Endothelial cell (in vitro differentiated cells): ENCODE results near the gene MAGED4B. TPM values are rescaled to one million over a fixed set of nuclear protein-coding genes. Genes with fewer than 3 reads are reported as not detected.
"Not testable (repeated sequence)": the region's sequence is repeated elsewhere in the genome, so short reads cannot be mapped to it uniquely, and the experiment has no call there.

Experiments
- DNase-seq: peaks from one replicate; pipeline ENCODE4 v3.0.0; 2021; ENCODE audit warnings: low spot score
- H3K27ac Mint-ChIP-seq: one replicate; pipeline ENCODE4 v1.8.0; 2021; ENCODE audit warnings: mixed read lengths, inconsistent platforms; ENCODE audit not compliant: unreplicated experiment
- H3K27me3 Mint-ChIP-seq: one replicate; pipeline ENCODE4 v1.8.0; 2021; ENCODE audit warnings: mild to moderate bottlenecking, moderate library complexity, mixed read lengths, inconsistent platforms; ENCODE audit not compliant: unreplicated experiment
- H3K36me3 Mint-ChIP-seq: one replicate; pipeline ENCODE4 v1.8.0; 2021; ENCODE audit warnings: mild to moderate bottlenecking, low read depth, mixed read lengths, inconsistent platforms; ENCODE audit not compliant: unreplicated experiment
- H3K4me1 Mint-ChIP-seq: one replicate; pipeline ENCODE4 v1.8.0; 2021; ENCODE audit warnings: mild to moderate bottlenecking, mixed read lengths, inconsistent platforms; ENCODE audit not compliant: unreplicated experiment
- H3K4me3 Mint-ChIP-seq: one replicate; pipeline ENCODE4 v1.8.0; 2021; ENCODE audit warnings: mild to moderate bottlenecking, mixed read lengths, inconsistent platforms; ENCODE audit not compliant: unreplicated experiment
- H3K9me3 Mint-ChIP-seq: one replicate; pipeline ENCODE4 v1.8.0; 2021; ENCODE audit warnings: mixed read lengths, inconsistent platforms; ENCODE audit not compliant: unreplicated experiment
- long read RNA-seq: library from polyadenylated mRNA; unstranded; transcript quantifications from one replicate; pipeline ENCODE4 v2.0.0, GENCODE V29; 2020; ENCODE audit not compliant: unreplicated experiment
- total RNA-seq: library from RNA; stranded (reverse); fragmentation: NEBNext Ultra II Directional; extraction: Animal tissue kit (Norgen Biotek cat#: 25700); gene quantifications from one replicate; pipeline ENCODE4 v1.2.1, GENCODE V29; 2021; ENCODE audit not compliant: unreplicated experiment
- TF ChIP-seq, protein P1 (sequence below): fragments of 200-600 bp; sonication (generic); IDR thresholded peaks from one replicate; pipeline ENCODE4 v1.5.0; 2021; ENCODE audit warnings: antibody characterized with exemption; ENCODE audit not compliant: unreplicated experiment

Gene MAGED4B, protein sequence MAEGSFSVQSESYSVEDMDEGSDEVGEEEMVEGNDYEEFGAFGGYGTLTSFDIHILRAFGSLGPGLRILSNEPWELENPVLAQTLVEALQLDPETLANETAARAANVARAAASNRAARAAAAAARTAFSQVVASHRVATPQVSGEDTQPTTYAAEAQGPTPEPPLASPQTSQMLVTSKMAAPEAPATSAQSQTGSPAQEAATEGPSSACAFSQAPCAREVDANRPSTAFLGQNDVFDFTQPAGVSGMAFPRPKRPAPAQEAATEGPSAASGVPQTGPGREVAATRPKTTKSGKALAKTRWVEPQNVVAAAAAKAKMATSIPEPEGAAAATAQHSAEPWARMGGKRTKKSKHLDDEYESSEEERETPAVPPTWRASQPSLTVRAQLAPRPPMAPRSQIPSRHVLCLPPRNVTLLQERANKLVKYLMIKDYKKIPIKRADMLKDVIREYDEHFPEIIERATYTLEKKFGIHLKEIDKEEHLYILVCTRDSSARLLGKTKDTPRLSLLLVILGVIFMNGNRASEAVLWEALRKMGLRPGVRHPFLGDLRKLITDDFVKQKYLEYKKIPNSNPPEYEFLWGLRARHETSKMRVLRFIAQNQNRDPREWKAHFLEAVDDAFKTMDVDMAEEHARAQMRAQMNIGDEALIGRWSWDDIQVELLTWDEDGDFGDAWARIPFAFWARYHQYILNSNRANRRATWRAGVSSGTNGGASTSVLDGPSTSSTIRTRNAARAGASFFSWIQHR
- 129 TPM for total RNA-seq
- long read RNA-seq, transcript MAGED4B-211 (13 exons, 2,482 nt) = minor isoform, 9 of 58 reads
- long read RNA-seq, transcript MAGED4B-201 (13 exons, 2,578 nt) = major isoform, 24 of 58 reads
- long read RNA-seq, partial matches to known transcripts = 10 of 58 reads
- long read RNA-seq, other reads (novel, unspliced or antisense) = 15 of 58 reads

DNA sequence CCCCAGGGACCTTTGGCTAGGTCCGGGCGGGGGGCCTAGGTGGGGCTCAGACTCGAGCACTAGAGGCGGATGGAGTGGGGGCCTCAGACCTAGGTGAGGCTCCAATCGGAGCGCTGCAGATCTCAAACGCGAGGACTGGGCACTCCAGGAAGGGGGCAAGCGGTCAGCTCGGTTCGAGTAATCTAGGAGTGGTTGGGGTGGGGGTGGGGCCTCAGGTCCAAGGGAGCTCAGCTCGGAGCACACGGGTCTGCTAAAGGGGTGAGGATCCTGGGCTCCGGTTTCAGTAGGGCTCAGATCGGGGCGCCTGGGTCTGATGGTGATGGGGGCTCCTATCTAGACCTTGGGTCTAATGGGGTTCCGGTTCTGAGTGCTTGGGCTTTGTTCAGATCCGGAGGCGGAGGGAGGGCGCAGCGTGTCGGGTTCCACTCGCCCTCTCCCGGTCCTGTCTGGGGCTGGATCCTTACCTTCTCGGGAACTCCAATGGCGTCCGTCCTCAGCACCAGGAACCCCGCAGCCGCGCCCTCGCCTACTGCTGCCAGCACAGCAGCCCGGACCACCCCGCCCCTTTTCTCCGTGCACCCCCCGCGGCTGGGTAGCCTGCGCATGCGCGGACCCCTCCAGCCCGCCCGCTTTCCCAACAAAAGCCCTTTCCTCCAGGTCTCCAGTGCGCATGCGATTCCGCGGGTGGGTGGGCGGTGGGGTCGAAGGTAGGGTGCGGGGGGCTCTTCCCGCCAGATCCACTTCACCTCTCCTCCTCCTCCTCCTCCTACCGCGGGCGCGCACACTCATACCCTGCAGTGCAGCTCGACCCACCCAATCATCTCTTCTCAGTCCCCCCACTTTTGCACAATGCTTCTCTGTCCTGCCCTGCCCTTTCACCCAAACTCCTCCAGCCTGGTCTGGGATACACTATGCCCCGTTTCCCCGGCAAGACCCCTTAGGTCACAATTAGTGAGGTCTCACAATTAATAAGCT, at the start of gene MAGED4B:
MAGED4B (minus strand) TSS at position 518 of the 975 bp plus-strand sequence. CDS start 1,011 bp downstream, outside the sequence.
- not testable (repeated sequence) for H3K9me3 Mint-ChIP-seq

DNA sequence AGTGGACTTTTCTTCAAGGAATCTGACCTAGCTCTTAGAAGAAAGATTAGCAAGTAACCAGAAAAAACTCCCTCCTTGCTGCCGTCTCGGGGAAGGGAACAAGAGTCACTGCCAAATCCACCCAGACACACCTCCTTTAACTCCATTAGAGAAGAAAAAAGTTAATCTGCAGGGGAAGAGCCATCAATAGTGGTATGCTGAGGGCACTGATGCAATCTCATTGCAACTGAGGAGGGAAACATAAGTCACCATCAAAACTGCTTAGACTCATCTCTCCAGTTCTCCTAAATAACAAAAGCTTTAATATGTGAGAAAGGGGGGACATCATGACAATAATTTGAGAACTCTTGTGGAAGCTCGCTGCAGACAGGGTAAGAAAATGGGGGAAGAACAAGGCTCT, 49.3 kb upstream of the MAGED4B start:
- no peak overlapping the region for H3K4me3 Mint-ChIP-seq
- H3K27me3 Mint-ChIP-seq = no peaks in the 10 kb centered on the region
- H3K9me3 Mint-ChIP-seq = no peaks in the 10 kb centered on the region
- DNase-seq = no peak
- TF ChIP-seq, protein P1, sequence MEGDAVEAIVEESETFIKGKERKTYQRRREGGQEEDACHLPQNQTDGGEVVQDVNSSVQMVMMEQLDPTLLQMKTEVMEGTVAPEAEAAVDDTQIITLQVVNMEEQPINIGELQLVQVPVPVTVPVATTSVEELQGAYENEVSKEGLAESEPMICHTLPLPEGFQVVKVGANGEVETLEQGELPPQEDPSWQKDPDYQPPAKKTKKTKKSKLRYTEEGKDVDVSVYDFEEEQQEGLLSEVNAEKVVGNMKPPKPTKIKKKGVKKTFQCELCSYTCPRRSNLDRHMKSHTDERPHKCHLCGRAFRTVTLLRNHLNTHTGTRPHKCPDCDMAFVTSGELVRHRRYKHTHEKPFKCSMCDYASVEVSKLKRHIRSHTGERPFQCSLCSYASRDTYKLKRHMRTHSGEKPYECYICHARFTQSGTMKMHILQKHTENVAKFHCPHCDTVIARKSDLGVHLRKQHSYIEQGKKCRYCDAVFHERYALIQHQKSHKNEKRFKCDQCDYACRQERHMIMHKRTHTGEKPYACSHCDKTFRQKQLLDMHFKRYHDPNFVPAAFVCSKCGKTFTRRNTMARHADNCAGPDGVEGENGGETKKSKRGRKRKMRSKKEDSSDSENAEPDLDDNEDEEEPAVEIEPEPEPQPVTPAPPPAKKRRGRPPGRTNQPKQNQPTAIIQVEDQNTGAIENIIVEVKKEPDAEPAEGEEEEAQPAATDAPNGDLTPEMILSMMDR = no peak
- no peaks in the 10 kb centered on the region for H3K4me1 Mint-ChIP-seq
- no peak overlapping the region for H3K27ac Mint-ChIP-seq
- H3K36me3 Mint-ChIP-seq = no peaks in the 10 kb centered on the region

More for the DNA sequence above, at the start of gene MAGED4B:
- H3K27ac Mint-ChIP-seq, H3K36me3 Mint-ChIP-seq, H3K27me3 Mint-ChIP-seq, DNase-seq, H3K4me1 Mint-ChIP-seq, H3K4me3 Mint-ChIP-seq: not testable (repeated sequence)

DNA sequence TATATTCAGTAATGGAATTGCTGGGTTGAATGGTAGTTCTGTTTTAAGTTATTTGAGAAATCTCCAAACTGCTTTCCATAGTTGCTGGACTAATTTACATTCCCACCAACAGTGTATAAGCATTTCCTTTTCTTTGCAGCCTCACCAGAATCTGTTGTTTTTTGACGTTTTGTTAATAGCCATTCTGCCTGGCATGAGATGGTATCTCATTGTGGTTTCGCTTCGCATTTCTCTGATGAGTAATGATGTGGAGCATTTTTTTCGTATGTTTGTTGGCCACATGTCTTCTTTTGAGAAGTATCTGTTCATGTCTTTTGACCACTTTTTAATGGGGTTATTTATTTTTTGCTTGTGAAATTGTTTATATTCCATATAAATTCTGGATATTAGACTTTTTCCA, 13.6 kb upstream of the MAGED4B start:
- no peak overlapping the region for H3K27ac Mint-ChIP-seq
- H3K36me3 Mint-ChIP-seq = no peaks in the 10 kb centered on the region
- TF ChIP-seq, protein P1 = no peak
- no peaks in the 10 kb centered on the region for H3K27me3 Mint-ChIP-seq
- DNase-seq = no peak
- no peak overlapping the region for H3K4me3 Mint-ChIP-seq
- peaks cover 3% of the 10 kb centered on the region for H3K4me1 Mint-ChIP-seq
- no peaks in the 10 kb centered on the region for H3K9me3 Mint-ChIP-seq

DNA sequence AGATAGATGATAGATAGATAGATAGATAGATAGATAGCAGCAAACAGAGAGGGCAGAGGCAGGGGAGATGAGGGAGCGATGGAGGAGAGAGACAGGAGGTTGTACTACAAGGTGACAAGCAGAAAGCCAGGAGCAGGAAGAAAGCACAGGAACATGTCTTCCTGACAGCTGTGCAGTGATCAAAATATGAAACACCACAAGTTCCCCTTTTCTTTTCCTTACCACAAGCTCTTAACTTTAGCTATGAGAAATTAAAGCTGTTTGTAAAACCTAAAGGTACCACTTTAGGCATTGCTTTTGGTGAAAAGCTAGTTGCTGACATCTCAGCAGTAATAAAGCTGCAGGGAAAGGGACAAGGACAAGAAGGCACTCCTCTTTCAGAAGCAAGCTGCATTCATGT, 9.1 kb upstream of the MAGED4B start:
- no peaks in the 10 kb centered on the region for H3K36me3 Mint-ChIP-seq
- no peak overlapping the region for H3K4me3 Mint-ChIP-seq
- no peaks in the 10 kb centered on the region for H3K9me3 Mint-ChIP-seq
- no peaks in the 10 kb centered on the region for H3K27me3 Mint-ChIP-seq
- H3K4me1 Mint-ChIP-seq = peaks cover 3% of the 10 kb centered on the region
- TF ChIP-seq, protein P1 = no peak
- H3K27ac Mint-ChIP-seq = no peak overlapping the region
- no peak for DNase-seq

DNA sequence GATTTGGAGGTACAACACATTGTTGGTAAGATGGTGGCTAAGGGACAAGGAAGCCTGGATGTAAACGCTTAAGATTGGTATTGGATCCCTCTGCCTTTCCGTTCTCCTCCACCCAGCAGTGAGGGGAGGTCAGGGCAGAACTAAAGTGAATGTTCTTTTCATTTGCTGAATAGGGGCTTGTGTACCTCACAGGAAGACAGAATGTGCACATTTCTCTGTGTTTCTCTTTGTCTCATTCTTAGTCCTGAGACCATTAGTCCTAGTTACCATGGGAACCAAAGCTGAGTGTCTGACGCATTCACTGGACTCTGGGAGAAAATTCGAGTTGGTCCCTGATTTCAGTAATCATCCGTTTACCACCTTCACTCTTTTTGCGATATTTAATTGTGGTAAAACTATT, 26.7 kb downstream of the MAGED4B start:
- not testable (repeated sequence) for H3K27ac Mint-ChIP-seq, H3K27me3 Mint-ChIP-seq, H3K4me1 Mint-ChIP-seq, H3K36me3 Mint-ChIP-seq, DNase-seq, H3K9me3 Mint-ChIP-seq, H3K4me3 Mint-ChIP-seq
